IPS DF 19.7 (cell line): Measurements from ENCODE around the gene LZTS2.
"Not testable (repeated sequence)": the region's sequence is repeated elsewhere in the genome, so short reads cannot be mapped to it uniquely, and the experiment has no call there.

Experiments
- DNase-seq: peaks from one replicate; pipeline ENCODE4 v3.0.0-alpha.2; 2013; ENCODE audit warnings: low read depth, low spot score

Gene LZTS2

GRCh38 chr10:100999742-101000126, at the start of gene LZTS2:
Gene LZTS2 (plus strand): TSS chr10:100999808. CDS start chr10:101002539, 2,731 bp downstream.
- DNase-seq = no peak

GRCh38 chr10:100960251-100960650, 39.4 kb upstream of the LZTS2 start:
- no peak for DNase-seq

GRCh38 chr10:100962351-100963080, 37.1 kb upstream of the LZTS2 start:
- no peak for DNase-seq

GRCh38 chr10:100963826-100964225, 35.8 kb upstream of the LZTS2 start:
- DNase-seq = no peak

GRCh38 chr10:100965820-100966219, 33.8 kb upstream of the LZTS2 start:
- no peak for DNase-seq

GRCh38 chr10:100966887-100967286, 32.7 kb upstream of the LZTS2 start:
- no peak for DNase-seq

GRCh38 chr10:100967332-100967731, 32.3 kb upstream of the LZTS2 start:
- DNase-seq = no peak

GRCh38 chr10:100968062-100968736, 31.4 kb upstream of the LZTS2 start:
- DNase-seq = no peak

GRCh38 chr10:100968863-100969186, 30.8 kb upstream of the LZTS2 start:
- no peak for DNase-seq

GRCh38 chr10:100969187-100970075, 30.2 kb upstream of the LZTS2 start, which contains the start of gene SEMA4G:
Gene SEMA4G (plus strand): TSS chr10:100969504. CDS start chr10:100972913, 3,409 bp downstream.
- no peak for DNase-seq

GRCh38 chr10:100970076-100970913, 29.3 kb upstream of the LZTS2 start:
- DNase-seq = no peak

GRCh38 chr10:100970914-100971811, 28.4 kb upstream of the LZTS2 start:
- no peak for DNase-seq

GRCh38 chr10:100972115-100972903, 27.3 kb upstream of the LZTS2 start:
- no peak for DNase-seq

- no peak for DNase-seq
These were observed 26.6 kb upstream of the LZTS2 start for GRCh38 chr10:100972904-100973535.

GRCh38 chr10:100975397-100975796, 24.2 kb upstream of the LZTS2 start:
- not testable (repeated sequence) for DNase-seq

- no peak for DNase-seq
These were observed 22.7 kb upstream of the LZTS2 start for GRCh38 chr10:100976906-100977305.

GRCh38 chr10:100977436-100977835, 22.2 kb upstream of the LZTS2 start:
- no peak for DNase-seq

GRCh38 chr10:100978121-100978900, 21.3 kb upstream of the LZTS2 start:
- no peak for DNase-seq
